ENCODE results near the gene CAB39. TPM values are rescaled to one million over a fixed set of nuclear protein-coding genes. Genes with fewer than 3 reads are reported as not detected.
A peak's percentile ranks its signal among the peaks of the same experiment; 100 is the strongest.

CAB39 gene
- polyA plus RNA-seq, 3 donors: 74.5 to 85.7 (median 78.1) TPM

GRCh38 chr2:230861552-230862255, 149.1 kb downstream of the CAB39 start:
- no peak for DNase-seq

DNA sequence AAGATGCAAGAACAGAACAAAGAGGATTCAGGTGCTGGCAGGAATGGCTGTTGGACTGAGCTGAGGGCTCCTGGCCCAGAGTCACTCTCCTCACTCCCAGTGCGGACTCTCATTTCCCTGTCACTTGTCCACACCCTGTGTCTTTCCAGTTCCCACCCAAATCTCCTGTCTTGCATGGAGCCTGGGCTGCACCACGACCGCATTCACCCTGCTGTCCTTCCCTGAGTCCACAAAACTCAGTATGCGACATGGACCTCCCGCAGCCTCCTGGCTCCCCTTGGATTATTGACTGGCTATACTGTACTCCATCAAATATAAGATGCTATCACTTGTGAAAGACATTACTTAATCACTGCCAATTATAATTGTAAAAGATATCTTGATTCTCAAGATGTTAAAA, 149.7 kb downstream of the CAB39 start:
- DNase-seq: no peak

DNA sequence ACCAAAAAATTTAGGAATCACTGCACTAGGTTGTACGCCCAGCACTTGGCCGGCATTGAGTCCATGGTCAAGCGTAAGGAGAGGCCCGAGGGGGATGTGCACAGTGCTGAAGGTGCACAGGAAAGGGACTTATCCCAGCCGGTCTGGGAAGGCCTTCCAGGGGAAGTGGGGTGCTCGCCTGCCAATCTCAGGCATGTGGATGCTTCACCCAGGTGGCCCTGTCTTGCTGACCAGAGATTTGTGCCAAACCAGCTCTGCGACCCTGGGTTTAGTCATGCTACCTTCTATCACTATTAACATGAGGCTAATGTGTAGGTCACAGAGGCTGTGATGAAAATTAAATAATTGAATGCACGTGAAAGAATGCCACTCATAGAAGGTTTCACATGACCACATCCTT, 150.4 kb downstream of the CAB39 start:
- no peak for DNase-seq

DNA sequence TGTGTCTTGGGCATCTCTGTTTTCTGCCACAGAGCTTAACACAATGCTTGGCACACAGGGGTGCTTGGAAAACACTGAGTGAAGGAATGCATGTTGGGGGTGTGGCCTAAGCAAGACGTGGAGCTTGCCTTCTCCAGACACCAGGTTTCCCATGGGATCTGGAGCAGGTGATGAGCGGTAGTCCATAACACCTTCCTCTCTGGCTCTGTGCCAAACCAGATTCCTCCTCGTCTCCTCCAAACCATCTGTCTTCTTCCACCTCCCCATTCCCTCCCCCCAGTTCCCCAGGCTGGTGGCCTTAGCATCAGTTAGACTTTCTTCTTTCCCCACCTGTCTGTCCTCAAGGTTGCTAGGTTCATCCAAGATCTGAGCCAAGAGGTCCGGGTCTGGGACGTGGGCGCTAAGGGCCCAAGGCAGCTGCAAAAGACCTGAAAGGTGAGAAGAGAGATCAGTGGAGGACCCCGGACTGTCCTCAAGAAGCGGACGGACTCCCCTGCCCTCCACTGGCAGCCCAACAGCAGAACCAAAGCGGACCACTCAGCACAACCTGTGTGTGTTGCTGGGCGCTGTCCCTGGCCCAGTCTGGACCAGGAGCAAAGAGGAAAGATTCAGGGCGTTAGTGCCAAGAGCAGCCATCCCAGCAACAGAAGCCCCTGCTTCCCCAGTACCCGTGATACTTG, 150.9 kb downstream of the CAB39 start:
- no peak for DNase-seq

DNA sequence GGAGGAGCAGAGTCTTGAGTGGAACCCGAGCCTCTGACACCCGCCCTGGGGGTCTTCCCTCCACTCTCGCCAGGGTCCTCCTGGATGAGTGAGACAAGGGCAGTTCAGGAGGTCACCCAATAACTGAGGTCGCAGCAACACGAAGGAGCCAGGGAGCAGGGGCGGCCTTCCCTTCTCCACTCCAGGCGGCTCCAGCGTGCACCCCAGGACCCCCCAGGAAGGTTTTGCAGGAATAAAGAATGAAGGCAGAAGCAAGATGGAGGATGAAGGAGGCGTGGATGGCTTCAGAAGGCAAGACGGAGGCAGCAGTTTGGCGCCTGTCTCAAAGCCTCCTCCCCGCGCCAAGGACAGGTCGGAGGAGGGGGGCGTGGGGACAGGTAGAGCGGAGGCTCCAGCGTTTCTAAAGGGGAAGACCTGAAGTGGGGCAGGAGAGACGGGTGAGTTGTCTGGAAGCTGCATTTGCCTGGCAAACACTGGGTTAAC, 151.5 kb downstream of the CAB39 start:
- DNase-seq: no peak

- no peak for DNase-seq
Measured at GRCh38 chr2:230864605-230865306, 152.1 kb downstream of the CAB39 start, which contains the start of gene ITM2C. TSS of gene ITM2C (plus strand) at chr2:230864942. CDS start at chr2:230865026, 84 bp downstream.

- no peak for DNase-seq
Measured at GRCh38 chr2:230865307-230865765, 152.7 kb downstream of the CAB39 start.

GRCh38 chr2:230865766-230866755, 153.4 kb downstream of the CAB39 start:
- no peak for DNase-seq

DNA sequence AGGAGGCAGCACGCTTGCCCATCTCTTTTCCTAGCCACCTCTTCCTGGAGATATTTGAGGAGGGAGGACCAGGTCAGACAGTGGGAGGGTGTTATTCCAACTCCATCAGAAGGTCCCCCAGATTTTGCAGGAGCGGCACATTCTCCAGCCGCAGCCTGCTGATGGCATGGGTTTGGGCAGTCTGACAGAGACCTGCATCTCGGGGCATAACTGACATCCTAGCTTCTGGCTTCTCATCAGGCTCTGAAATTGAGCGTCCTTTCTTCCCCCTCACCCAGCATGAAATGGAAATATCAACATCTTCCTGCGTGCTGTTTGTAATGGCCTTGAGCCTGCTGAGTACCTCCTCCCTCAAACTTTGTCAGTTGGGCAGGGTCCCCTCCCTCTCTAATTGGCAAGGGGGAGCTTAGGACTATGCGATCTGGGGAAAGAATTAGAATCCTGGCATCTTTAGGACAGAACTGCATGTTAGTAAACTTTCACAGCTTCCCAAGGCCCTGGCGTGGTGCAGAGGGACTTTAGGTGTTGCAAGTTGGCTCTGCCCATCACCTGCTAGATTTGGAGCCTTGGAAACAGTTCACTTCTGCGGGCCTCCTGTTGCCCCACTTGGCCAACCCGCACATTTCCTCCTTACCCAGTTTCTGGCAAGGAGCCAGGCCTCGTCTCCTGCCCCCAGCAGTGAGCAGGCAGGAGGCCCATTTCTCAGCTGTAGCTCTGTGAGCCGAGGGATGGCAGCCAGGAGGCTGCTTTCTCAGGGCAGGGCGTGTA, 154.3 kb downstream of the CAB39 start:
- DNase-seq: no peak

DNA sequence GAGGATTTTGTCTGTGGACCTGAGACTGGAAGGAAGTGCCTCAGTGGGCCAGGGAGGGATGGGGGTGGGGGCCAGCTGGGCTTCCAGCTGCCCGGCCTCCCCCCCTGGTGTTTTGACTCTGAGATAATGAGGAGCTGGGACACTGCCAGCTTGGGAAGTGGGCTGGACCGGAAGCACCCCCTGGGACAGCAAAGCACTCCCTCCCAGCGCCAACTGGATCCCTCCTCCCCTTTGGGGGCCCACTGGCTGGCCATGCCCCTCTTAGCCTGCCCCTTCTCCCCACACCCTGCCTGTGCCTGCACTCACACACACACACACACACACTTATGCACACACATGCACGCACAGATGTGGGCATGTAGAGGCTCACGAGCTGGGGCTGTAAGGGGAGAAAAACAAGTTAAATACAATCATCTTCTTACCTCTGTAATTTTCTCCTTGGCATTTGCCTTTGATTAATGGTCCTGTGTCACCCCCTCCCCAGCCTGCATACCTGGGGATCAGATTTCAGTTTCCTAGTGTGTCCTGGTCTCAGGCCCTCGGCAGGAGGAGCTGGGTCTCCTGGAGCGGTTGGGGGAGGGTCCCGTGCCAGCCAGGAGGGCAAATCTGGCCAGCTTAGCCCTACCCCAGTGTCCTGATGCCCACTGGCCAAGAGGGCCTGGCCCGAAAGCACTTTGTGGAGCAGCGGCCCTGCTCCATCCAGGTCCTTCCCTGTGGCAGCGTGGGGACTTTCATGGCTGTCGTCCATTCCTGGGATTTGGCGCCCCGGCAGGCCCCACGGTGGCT, 155.7 kb downstream of the CAB39 start:
- DNase-seq: peak; percentile 85

- peak; percentile 89 for DNase-seq
Measured at GRCh38 chr2:230868947-230869913, 156.6 kb downstream of the CAB39 start.

DNA sequence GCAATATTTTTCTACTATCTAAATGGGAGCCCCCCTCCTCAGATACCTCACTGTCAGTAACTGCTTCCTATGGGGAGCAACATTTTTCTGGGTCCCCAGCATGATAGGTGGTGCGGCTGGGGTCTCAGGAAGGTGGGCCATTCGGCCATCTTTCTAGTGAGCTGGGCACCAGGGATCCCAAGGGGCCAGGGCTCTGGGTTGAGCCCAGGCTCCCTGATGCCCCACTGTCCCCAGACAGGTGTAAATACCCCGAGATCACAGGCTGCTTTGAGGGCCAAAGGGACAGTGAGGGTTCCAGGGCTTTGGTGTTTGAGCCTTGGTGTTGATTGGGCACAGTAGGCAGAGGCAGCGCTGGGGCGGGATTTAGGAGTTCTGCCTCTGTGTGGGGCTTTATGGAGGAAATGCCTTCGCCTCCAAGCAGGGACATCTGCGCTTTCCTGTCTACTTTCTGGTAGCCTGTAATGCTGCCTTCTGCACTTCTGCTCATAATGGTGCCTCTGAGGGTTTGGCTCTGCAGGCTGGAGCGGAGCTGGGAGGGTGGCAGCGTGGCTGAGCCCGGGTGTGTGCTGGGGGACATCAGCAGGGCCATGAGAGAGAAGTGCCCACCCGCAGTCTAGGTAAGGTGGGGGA, 157.4 kb downstream of the CAB39 start:
- DNase-seq: no peak

Other genes with a start within 250 kb of the CAB39 start
- 1,000 to 10,000 TPM in 2 of 3 donors, 100 to 1,000 TPM in 1; 951 to 1,059 (median 1,053) TPM for gene ITM2C, start 152.1 kb downstream of the CAB39 start, polyA plus RNA-seq (ENCODE audit: insufficient read length in 3 of 3)
- under 1 TPM; 0.18 to 0.19 (median 0.18) TPM for gene GPR55, start 212.4 kb downstream of the CAB39 start, polyA plus RNA-seq (ENCODE audit: insufficient read length in 3 of 3)

All from renal pelvis (tissue), 4 donors.